ENCODE measurements around the gene NPVF. TPM values are rescaled to one million over a fixed set of nuclear protein-coding genes. Genes with fewer than 3 reads are reported as not detected.

NPVF gene, protein sequence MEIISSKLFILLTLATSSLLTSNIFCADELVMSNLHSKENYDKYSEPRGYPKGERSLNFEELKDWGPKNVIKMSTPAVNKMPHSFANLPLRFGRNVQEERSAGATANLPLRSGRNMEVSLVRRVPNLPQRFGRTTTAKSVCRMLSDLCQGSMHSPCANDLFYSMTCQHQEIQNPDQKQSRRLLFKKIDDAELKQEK
- not detected in 2 replicates for total RNA-seq (2014; rRNA removed; shearing (Covaris generic))

DNA sequence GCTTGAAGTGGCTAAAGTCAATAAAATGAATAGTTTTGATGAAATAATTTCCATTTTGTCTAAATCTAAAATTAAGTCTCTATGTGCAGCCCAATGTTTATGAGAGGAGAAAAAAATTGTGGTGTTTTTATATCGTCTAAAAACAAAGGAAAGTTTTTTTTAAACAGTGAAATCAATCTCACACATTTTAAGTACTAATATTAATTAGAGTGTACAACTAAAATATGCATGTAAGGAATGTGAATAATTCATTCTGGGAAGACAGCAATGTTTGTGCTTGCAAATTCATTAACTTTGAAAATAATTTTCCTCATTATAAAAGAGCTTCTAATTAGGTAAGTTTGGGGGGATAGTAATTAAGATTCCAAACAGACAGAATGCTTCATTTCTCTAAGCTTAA, at the start of gene NPVF:
Gene NPVF, minus strand, starts transcription at position 101 of the 400 bp plus-strand sequence. Its CDS starts 47 bp downstream, at position 54.
- Histone ChIP-seq H3K36me3 (replicated peaks; ENCODE audit: control insufficient read depth, insufficient read depth, low read length) (no peaks in the 10 kb centered on the region), H3K27me3 (ENCODE audit: control insufficient read depth, insufficient read depth, low read length) (no peaks in the 10 kb centered on the region), H3K4me3 (ENCODE audit: insufficient read depth, low read depth, low read length) (no peak within 1 kb of the TSS)
- DNase-seq = no peak

DNA sequence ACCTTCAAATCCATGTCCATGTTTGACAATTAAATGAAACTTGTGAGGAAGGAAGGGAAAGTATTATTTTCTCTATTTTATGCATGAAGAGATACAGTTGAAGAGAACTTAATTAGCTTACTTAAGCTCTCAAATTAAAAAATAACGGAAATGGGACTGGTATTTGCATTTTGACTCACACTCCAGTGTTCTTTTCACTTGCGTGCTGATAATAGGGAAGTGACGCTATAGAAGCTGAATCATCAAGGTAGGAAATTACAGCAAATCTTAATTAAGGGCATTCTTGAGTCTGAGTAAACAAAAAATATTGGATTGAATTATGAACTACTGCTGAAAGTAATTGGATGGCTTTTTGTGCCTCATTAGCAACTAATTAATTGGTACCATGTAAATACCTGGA, 44.0 kb upstream of the NPVF start:
- H3K4me3 ChIP-seq (ENCODE audit: insufficient read depth, low read depth, low read length) = no peak overlapping the region
- no peaks in the 10 kb centered on the region for H3K36me3 ChIP-seq (replicated peaks; ENCODE audit: control insufficient read depth, insufficient read depth, low read length)
- no peaks in the 10 kb centered on the region for H3K27me3 ChIP-seq (ENCODE audit: control insufficient read depth, insufficient read depth, low read length)
- no peak for DNase-seq

DNA sequence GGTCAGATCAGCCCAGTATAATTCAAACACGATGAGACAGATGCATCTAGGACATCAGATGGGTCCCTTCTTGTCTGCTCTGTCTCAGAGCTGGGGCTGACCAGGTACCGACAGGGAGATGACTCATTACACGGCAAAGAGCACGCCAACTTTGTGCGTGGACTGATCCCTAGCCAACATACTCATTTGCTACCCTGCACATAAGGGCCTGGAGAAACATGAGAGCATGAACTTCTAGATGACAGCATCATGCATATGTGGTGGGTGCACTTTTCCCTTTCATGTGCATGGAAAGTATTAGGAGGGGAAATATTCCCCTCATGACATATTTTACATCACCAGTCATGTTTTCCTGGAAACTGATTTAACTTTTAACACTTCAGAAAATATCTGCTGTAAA, 35.1 kb upstream of the NPVF start:
- Histone ChIP-seq H3K4me3 (ENCODE audit: insufficient read depth, low read depth, low read length) (no peak overlapping the region), H3K27me3 (ENCODE audit: control insufficient read depth, insufficient read depth, low read length) (no peaks in the 10 kb centered on the region; the same call in 1 of the 2 replicates), H3K36me3 (replicated peaks; ENCODE audit: control insufficient read depth, insufficient read depth, low read length) (no peaks in the 10 kb centered on the region)
- DNase-seq = no peak

DNA sequence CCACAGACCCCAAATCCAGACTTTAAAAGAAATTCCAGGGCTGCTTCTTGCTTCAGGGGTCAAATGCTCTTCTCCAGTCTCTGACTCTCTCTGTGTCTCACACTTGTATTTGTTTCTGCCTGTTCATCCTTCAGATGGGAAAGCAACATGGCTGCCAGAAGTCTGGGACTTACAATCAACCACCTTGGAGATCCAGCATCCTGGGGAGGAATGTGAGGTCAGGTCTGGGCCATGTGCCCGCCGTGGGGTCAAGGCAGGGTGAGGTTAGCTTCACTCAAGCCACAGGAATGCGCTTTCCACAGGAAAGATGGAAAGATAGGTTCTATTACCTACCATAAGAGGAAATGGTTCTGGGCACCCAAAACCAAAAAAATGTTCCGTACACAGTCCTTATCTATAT, 34.3 kb upstream of the NPVF start:
- Histone ChIP-seq H3K36me3 (replicated peaks; ENCODE audit: control insufficient read depth, insufficient read depth, low read length) (no peaks in the 10 kb centered on the region), H3K27me3 (ENCODE audit: control insufficient read depth, insufficient read depth, low read length) (no peaks in the 10 kb centered on the region; the same call in 1 of the 2 replicates), H3K4me3 (ENCODE audit: insufficient read depth, low read depth, low read length) (no peak overlapping the region)
- no peak for DNase-seq

DNA sequence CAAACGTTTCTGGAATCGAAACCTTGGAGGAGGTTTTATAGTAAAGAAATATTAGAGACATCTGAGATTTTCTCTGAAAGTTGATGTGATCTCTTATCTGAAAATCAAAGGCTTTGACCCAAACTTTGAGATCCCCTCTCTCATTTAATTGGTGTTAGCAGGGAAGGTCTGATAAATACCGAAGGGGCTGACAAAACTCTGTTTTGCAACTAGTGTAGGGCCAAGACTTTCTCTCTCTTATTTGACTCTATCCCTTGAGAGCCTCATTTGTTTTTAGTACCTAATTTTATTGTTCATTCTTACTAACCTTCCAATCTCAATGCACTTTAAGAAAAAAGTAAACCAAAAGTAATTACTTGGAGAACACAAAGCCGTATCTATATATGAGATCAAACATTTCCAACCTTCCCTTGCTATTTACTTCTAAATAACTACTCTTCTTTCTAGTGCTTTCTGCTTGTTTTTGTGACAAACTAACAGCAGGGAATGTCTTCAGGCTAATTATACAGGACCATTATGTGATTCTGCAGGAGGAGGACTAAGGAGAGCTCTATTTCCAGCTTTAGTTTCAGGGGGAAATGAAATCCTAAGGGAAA, 33.4 kb upstream of the NPVF start:
- no peak for DNase-seq
- Histone ChIP-seq H3K36me3 (replicated peaks; ENCODE audit: control insufficient read depth, insufficient read depth, low read length) (no peaks in the 10 kb centered on the region), H3K27me3 (ENCODE audit: control insufficient read depth, insufficient read depth, low read length) (no peaks in the 10 kb centered on the region; the same call in 1 of the 2 replicates), H3K4me3 (ENCODE audit: insufficient read depth, low read depth, low read length) (no peak overlapping the region)

DNA sequence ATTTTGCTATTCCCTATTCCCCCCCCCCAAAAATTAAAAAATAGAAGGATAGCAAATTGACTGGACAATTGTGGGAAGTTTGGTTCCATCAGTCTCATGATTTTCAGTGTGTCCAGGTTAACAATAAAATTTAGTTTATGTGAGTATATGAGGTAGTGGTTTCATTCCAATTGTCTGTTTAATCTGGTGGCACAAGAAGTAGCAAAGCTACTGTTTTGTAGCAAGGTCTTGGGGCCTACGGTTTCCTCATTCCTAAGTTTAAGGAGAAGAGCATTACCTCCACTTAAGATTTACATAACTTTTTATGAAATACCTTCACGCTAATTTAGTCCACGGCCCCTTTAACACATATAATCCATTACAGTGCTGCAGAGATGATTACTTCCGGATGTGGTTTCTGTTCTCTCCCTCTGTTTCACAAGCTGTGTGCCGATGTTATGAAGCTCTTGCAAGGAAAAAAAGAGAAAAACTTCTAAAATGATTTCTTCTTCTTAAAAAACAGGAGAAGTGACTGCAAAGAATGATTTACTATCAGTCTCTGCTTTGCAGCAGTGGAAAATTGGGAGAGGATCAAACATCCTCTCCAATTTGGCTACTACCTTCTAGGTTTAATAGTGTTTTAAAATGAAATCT, 32.7 kb upstream of the NPVF start:
- no peak for DNase-seq

DNA sequence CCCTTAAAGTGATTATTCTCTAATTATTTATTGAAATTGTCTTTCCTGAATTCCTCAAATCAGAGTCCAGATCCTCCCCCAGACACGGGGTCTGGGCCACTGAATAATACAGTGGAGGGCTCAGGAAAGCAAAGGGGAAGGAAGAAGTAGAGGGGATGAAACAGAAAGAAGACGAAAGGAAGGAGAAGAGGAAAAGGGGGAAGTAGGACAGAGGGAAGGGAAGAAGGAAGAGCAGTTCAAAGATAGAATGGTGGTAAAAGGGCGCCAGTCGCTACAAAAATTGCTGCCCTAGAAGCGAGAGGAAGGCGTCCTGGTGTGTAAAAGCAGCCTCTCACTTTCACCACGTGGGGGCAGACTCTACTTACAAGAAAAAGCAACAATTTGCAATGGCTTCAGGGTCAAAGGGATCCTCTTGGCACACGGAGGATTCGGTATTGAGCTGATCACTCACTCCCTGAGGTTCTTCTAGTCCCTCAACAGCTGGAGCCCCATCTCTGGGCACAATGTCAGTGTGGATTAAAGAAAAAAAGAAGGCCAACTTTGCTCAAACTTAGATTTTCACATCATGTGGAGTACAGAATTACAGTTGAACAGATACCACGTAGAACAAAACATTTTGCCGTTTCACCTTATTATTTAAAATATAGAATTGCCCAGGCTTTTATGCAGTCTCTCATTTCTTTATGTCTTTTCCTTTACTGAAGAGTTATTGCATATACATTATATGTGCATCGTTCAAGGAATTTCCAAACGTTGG, 31.4 kb upstream of the NPVF start:
- peak; percentile 75 for DNase-seq
- H3K36me3 ChIP-seq (replicated peaks; ENCODE audit: control insufficient read depth, insufficient read depth, low read length) = no peaks in the 10 kb centered on the region
- H3K4me3 ChIP-seq (ENCODE audit: insufficient read depth, low read depth, low read length) = no peak overlapping the region
- no peaks in the 10 kb centered on the region for H3K27me3 ChIP-seq (ENCODE audit: control insufficient read depth, insufficient read depth, low read length)

More for the DNA sequence above, 32.7 kb upstream of the NPVF start:
- Histone ChIP-seq H3K27me3 (ENCODE audit: control insufficient read depth, insufficient read depth, low read length) (no peaks in the 10 kb centered on the region), H3K4me3 (ENCODE audit: insufficient read depth, low read depth, low read length) (no peak overlapping the region), H3K36me3 (replicated peaks; ENCODE audit: control insufficient read depth, insufficient read depth, low read length) (no peaks in the 10 kb centered on the region)

DNA sequence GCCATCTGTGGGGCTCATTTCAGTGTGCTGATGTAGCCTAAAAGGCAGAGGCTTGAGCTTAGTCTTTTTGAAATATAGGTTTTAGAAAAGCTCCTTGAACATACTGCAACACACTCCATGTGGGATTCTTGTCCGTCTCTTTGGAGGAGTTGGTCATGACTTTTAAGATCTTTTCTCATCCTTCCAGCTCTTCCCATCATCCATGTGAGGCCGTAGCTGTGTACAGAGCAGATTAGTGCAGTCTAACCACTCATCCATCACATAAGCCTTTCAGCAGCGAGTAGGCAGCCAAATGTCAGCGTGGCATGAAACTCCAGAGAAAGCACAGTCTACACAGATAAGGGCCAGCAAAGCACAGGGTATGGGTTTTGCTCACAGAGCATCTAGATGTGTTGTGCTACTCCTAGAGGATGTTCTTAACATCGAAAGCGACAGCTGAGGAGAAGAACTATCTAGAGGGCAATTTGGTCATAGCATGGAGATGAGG, 28.1 kb upstream of the NPVF start:
- no peak for DNase-seq
- no peaks in the 10 kb centered on the region for H3K36me3 ChIP-seq (replicated peaks; ENCODE audit: control insufficient read depth, insufficient read depth, low read length)
- no peak overlapping the region for H3K4me3 ChIP-seq (ENCODE audit: insufficient read depth, low read depth, low read length)
- no peaks in the 10 kb centered on the region for H3K27me3 ChIP-seq (ENCODE audit: control insufficient read depth, insufficient read depth, low read length)

DNA sequence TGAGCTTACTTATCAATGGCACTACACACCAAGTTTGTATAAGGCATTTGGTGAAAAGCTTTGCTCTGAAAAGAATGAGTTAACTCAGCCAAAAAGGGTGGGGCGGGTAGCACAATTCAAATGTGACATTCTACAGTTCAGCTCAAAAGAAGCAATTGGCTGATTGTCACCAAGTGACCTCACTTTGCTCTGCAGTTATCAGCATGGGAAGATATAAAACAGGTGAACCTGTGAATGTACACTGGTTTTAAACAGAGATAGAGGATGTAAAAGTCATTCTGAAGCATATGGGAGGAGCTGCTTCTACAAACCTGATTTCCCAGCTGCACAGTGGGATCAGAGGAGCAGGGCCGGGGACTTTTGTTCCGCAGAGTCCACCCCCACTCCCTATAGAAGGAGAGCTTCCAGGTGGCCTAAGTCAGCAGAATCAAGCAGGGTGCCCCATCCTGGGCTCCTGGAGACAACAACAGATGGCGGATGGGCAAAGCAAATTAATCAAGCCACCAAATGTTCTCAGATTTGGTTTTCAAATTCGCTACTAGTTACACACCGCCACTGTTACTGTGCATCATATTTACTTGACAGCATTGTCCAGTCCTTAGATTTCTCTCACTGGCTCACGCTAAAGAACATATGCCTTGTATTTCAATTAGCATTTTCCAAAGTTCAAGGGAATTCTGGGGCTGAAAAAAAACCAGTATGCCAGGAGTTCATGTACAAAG, 27.5 kb upstream of the NPVF start:
- no peak for DNase-seq
- H3K27me3 ChIP-seq (ENCODE audit: control insufficient read depth, insufficient read depth, low read length) = no peaks in the 10 kb centered on the region
- H3K36me3 ChIP-seq (replicated peaks; ENCODE audit: control insufficient read depth, insufficient read depth, low read length) = no peaks in the 10 kb centered on the region
- no peak overlapping the region for H3K4me3 ChIP-seq (ENCODE audit: insufficient read depth, low read depth, low read length)

DNA sequence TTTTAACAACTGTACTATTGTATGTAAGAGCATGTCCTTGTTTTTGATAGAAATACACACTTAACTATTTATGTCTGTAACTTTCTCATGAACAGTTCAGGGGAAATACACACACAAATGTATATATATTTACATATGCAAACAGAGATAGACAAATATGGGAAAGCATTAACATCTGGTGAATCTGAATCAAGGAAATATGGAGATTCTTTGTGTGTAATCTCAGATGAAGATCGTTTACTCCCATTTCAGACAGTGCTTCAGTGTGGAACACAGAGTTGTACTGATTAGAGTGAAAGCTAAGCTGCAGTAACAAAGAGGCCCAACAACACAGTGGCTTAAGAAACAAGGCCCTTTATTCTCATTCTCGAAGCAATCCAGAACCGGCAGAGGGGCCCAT, 26.3 kb upstream of the NPVF start:
- DNase-seq = no peak
- H3K27me3 ChIP-seq (ENCODE audit: control insufficient read depth, insufficient read depth, low read length) = no peaks in the 10 kb centered on the region
- H3K4me3 ChIP-seq (ENCODE audit: insufficient read depth, low read depth, low read length) = no peak overlapping the region
- no peaks in the 10 kb centered on the region for H3K36me3 ChIP-seq (replicated peaks; ENCODE audit: control insufficient read depth, insufficient read depth, low read length)

DNA sequence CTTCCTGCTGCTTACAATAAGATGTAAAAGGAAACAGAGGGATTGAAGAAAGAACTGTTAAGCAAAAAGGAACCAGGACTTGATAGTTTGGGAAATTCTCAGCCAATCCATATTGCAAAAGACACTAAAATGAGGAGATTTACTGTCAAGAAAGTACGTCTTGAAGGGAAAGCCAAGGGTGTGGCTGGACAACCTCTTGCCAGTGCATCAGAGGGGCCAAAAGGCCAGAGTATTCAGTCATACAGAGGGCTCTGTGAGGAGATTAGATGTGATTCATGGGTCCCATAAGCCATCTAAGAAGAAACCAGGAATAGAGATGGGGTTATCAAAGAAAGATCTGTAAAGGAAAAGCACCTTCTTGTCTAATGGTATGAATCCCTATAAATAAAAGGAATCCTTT, 25.4 kb upstream of the NPVF start:
- Histone ChIP-seq H3K36me3 (replicated peaks; ENCODE audit: control insufficient read depth, insufficient read depth, low read length) (no peaks in the 10 kb centered on the region), H3K27me3 (ENCODE audit: control insufficient read depth, insufficient read depth, low read length) (no peaks in the 10 kb centered on the region), H3K4me3 (ENCODE audit: insufficient read depth, low read depth, low read length) (no peak overlapping the region)
- DNase-seq = no peak

DNA sequence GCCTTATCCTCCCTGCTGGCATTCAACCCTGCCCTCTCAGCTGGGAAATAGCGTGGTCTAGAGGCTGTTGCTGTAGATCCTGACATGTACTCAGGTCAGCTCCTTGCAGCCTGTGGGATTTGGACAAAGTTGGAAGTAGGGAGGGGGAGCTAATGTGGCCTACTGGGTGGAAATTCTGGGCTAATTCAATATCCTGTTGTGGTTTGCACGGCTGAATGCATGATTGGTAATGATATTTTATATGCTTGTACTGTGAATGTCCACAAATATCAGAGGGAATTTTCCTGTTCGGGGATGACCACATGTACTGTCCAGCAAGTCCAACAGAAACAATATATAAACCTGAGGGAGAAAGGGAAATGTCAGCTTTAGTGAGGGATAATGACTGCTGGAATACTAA, 22.1 kb upstream of the NPVF start:
- Histone ChIP-seq H3K36me3 (replicated peaks; ENCODE audit: control insufficient read depth, insufficient read depth, low read length) (no peaks in the 10 kb centered on the region), H3K4me3 (ENCODE audit: insufficient read depth, low read depth, low read length) (no peak overlapping the region), H3K27me3 (ENCODE audit: control insufficient read depth, insufficient read depth, low read length) (no peaks in the 10 kb centered on the region)
- no peak for DNase-seq

DNA sequence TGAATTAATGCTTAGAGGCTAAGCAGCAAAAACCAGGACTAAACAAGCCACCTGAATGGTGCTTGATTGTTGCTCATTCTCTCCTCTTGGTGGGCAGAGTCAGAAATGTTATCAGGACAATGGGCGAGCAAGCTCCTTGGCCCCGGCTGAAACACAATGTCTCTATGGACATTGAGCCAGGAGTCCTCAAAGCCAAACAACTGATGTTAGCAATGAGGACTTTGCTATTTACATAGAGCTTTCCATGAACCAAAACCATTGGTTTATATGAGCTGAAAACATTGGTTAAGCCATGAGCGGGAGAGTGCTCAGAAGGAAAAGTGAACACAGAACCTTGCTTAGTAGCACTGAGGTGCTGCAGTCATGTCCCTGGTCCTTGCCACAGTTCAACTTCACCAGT, 21.5 kb upstream of the NPVF start:
- Histone ChIP-seq H3K36me3 (replicated peaks; ENCODE audit: control insufficient read depth, insufficient read depth, low read length) (no peaks in the 10 kb centered on the region), H3K4me3 (ENCODE audit: insufficient read depth, low read depth, low read length) (no peak overlapping the region), H3K27me3 (ENCODE audit: control insufficient read depth, insufficient read depth, low read length) (no peaks in the 10 kb centered on the region)
- no peak for DNase-seq

DNA sequence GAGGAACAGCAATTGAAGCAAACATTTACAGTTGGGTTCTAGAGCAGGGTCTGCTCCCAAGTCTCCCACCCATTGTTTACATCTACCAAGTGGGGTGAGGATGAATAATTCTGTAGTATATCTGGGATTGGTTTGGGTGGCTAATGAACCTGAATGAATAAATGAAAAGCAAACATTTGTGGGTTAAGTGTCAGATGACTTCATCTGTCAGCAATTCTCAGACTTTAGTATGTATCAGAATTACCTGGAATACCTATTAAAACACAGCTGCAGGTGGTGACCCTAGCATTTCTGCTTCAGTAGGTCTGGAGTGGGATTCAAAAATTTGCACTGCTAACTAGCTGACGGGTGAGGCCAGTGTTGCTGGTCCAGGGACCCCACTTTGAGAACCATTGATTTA, 18.0 kb upstream of the NPVF start:
- Histone ChIP-seq H3K36me3 (replicated peaks; ENCODE audit: control insufficient read depth, insufficient read depth, low read length) (no peaks in the 10 kb centered on the region), H3K27me3 (ENCODE audit: control insufficient read depth, insufficient read depth, low read length) (peaks cover 6% of the 10 kb centered on the region; the same call in 1 of the 2 replicates), H3K4me3 (ENCODE audit: insufficient read depth, low read depth, low read length) (no peak overlapping the region)
- no peak for DNase-seq

All from H7 (cell line).